B cell (primary cell): ENCODE data around the gene NIPA2. TPM values are rescaled to one million over a fixed set of nuclear protein-coding genes. Genes with fewer than 3 reads are reported as not detected.

Experiments
- ATAC-seq: fragments of 200-7000 bp; cut with Tn5 transposase; one replicate; pipeline ENCODE4 v1.10.0; 2021; ENCODE audit warnings: low read depth, mild to moderate bottlenecking, moderate number of reproducible peaks, moderate library complexity
- CTCF ChIA-PET: fragments of 350-600 bp; sonication (Branson Sonifier 250); formaldehyde crosslinking; loops from one replicate; lab custom pipeline; 2021; ENCODE audit warnings: antibody characterized with exemption, inconsistent platforms; lab: Charles Lee
- POLR2A ChIA-PET: fragments of 350-600 bp; sonication (Branson Sonifier 250); formaldehyde crosslinking; loops from one replicate; lab custom pipeline; 2021; ENCODE audit warnings: antibody characterized with exemption; lab: Charles Lee
- DNase-seq: peaks from one replicate; pipeline ENCODE4 v3.0.0; 2013
- H2AFZ ChIP-seq: 2 replicates; pipeline ENCODE4 v1.6.1; 2012; ENCODE audit warnings: mild to moderate bottlenecking, low read depth, low read length; ENCODE audit not compliant: insufficient read depth, poor library complexity, severe bottlenecking
- H3K27ac ChIP-seq, 2 donors: 1 replicate in 1 of 2; 2 replicates in 1 of 2; pipeline ENCODE4 v1.5.1; 2012 to 2013; ENCODE audit warnings: low read length in 2 of 2, mild to moderate bottlenecking in 2 of 2, moderate library complexity in 1 of 2
- H3K27me3 ChIP-seq, 4 experiments: fragments of 200-600 bp in 1 of 4; sonication (generic) in 1 of 4; replicated peaks in 1 of 4; 1 replicate in 2 of 4; 2 replicates in 2 of 4; pipeline versions ENCODE4 v1.6.1 to v1.7.0; 2013 to 2016; ENCODE audit warnings: low read length in 3 of 4, mild to moderate bottlenecking in 2 of 4, mixed read lengths in 1 of 4, moderate library complexity in 1 of 4; ENCODE audit not compliant: insufficient read depth in 4 of 4, control insufficient read depth in 3 of 4; ENCODE audit errors: control extremely low read depth in 1 of 4
- H3K36me3 ChIP-seq, 2 experiments: replicated peaks in 1 of 2; 1 replicate in 1 of 2; 2 replicates in 1 of 2; pipeline versions ENCODE4 v1.6.1 to v1.7.1; 2013; ENCODE audit warnings: low read length in 1 of 2; ENCODE audit not compliant: insufficient read depth in 2 of 2, control insufficient read depth in 1 of 2; ENCODE audit errors: control extremely low read depth in 1 of 2, extremely low read depth in 1 of 2
- H3K4me1 ChIP-seq, 2 donors: fragments of 200-600 bp in 1 of 2; sonication (generic) in 1 of 2; 1 replicate in 1 of 2; 2 replicates in 1 of 2; pipeline versions ENCODE4 v1.5.1 to v1.6.1; 2013 to 2017; ENCODE audit warnings: low read length in 2 of 2; ENCODE audit not compliant: control insufficient read depth in 2 of 2, insufficient read depth in 2 of 2
- H3K4me2 ChIP-seq: replicated peaks from 2 replicates; pipeline ENCODE3; 2012; ENCODE audit warnings: mild to moderate bottlenecking, low read depth, low read length; ENCODE audit not compliant: poor library complexity, severe bottlenecking
- H3K4me3 ChIP-seq, 5 experiments: fragments of 200-600 bp in 1 of 5; sonication (generic) in 1 of 5; 1 replicate in 3 of 5; 2 replicates in 2 of 5; pipeline versions ENCODE4 v1.5.1 to v1.7.0; 2011 to 2016; ENCODE audit warnings: low read length in 4 of 5, mild to moderate bottlenecking in 4 of 5, low read depth in 2 of 5, control low read depth in 1 of 5, moderate library complexity in 1 of 5; ENCODE audit not compliant: insufficient read depth in 1 of 5; ENCODE audit errors: control extremely low read depth in 1 of 5, extremely low read depth in 1 of 5
- H3K79me2 ChIP-seq: fragments of 200-600 bp; sonication (generic); one replicate; pipeline ENCODE4 v1.6.0; 2016; ENCODE audit warnings: low read length; ENCODE audit not compliant: control insufficient read depth, insufficient read depth
- H3K9ac ChIP-seq: fragments of 200-600 bp; sonication (generic); 2 replicates; pipeline ENCODE4 v1.6.1; 2017; ENCODE audit warnings: mild to moderate bottlenecking, low read length, moderate library complexity
- H3K9me3 ChIP-seq, 3 donors: one replicate each; pipeline versions ENCODE4 v1.6.1 to v1.7.1; 2013; ENCODE audit warnings: low read length in 2 of 3; ENCODE audit not compliant: control insufficient read depth in 2 of 3, insufficient read depth in 1 of 3; ENCODE audit errors: control extremely low read depth in 1 of 3
- H4K20me1 ChIP-seq: 2 replicates; pipeline ENCODE4 v1.6.0; 2012; ENCODE audit warnings: mild to moderate bottlenecking, low read length; ENCODE audit not compliant: insufficient read depth, control insufficient read depth, poor library complexity, severe bottlenecking
- H3K27ac Mint-ChIP-seq: one replicate; pipeline ENCODE4 v1.8.0; 2021; ENCODE audit warnings: mixed read lengths
- H3K27me3 Mint-ChIP-seq: one replicate; pipeline ENCODE4 v1.8.0; 2021; ENCODE audit warnings: mixed read lengths
- H3K4me1 Mint-ChIP-seq: one replicate; pipeline ENCODE4 v1.8.0; 2021; ENCODE audit warnings: mixed read lengths
- H3K4me3 Mint-ChIP-seq: one replicate; pipeline ENCODE4 v1.8.0; 2021; ENCODE audit warnings: mixed read lengths
- H3K9me3 Mint-ChIP-seq: one replicate; pipeline ENCODE4 v1.8.0; 2022; ENCODE audit warnings: mixed read lengths; ENCODE audit not compliant: insufficient read depth
- EZH2 ChIP-seq: IDR thresholded peaks from 2 replicates; pipeline ENCODE4 v1.6.1; 2012; ENCODE audit warnings: borderline replicate concordance, low read depth, mild to moderate bottlenecking, moderate library complexity, low read length; ENCODE audit not compliant: insufficient read depth, poor library complexity, severe bottlenecking
- WGBS: methylation state at CpG from one replicate; pipeline ENCODE4 v1.1.5; 2013; ENCODE audit warnings: missing lambda C conversion rate; ENCODE audit not compliant: insufficient coverage; 5-methylcytosine and 5-hydroxymethylcytosine counted together
- intact Hi-C: fragments of 100-400 bp; cut with micrococcal nuclease; formaldehyde crosslinking; loops from one replicate; pipeline ENCODE4 v1.10.0; 2022
- polyA plus RNA-seq: library from polyadenylated mRNA; depleted of rRNA; stranded (reverse); fragments of >200 nt; gene quantifications from 2 replicates; pipeline ENCODE4 v1.2.3, GENCODE V29; 2012
- total RNA-seq, 2 donors: library from RNA; stranded (reverse); fragments of 120-200 nt in 1 of 2; gene quantifications; 1 replicate in 1 of 2; 2 replicates in 1 of 2; pipeline versions ENCODE4 v1.2.3 to v1.2.4, GENCODE V29; 2013 to 2022
- TF ChIP-seq, protein P1 (sequence below): fragments of 200-600 bp; IDR thresholded peaks from one replicate; pipeline ENCODE4 v1.8.0; 2022; ENCODE audit warnings: antibody characterized with exemption, mild to moderate bottlenecking

The NIPA2 gene
- total and polyA plus RNA-seq, 2 donors (not counting 1 experiment from before 2014, with no cell fraction given): 47.1 to 65.3 TPM

DNA sequence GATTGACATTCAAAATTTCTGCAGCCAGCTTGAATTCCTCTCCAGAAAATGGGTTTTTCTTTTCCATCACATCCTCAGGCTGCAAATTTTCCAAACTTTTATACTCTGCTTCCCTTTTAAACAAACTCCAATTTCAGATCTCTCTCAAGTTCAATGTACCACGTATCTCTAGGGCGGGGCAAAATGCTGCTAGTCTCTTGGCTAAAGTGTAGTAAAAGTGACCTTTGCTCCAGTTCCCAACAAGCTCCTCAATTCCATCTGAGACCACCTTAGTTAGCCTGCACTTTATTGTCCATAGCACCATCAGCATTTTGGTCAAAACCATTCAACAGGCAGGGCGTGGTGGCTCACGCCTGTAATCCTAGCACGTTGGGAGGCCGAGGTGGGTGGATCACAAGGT, 46.7 kb downstream of the NIPA2 start:
- no peaks in the 10 kb centered on the region for H3K4me1 Mint-ChIP-seq

DNA sequence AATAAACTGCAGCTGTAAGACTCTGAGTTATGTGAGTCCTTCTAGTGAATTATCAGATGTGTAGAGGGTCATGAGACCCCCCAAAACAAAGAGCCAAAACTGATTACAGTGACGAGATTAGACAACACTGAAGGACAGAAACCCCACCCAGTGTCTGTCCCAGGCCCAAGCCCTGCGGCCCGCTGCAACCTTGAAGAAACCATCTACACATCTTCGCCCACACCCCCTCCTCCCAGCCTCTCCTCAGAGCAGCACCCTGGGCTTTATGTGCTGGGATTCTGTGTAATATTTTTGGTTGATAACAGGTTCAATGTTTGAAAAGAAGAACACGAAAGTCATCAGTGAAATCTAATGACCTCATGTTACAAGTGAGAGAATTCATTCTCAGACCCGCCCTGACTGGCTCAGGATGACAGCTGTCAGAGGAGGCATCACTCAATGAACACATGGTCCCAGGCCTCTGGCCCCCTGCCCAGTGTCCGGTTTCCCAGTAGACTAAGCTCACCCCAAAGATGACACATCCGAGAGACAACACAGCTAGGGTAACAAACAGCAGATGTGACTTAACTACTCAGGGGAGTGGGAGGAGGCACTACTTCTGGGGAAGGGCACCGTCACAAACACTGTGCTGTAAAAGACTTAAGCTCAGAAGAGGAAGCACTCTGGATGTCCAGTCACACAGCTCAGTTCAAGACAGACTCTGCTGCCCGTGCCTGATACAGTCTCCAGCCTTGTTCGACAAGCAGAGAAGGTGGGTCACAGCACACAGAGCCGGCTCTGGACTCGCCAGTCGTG, 48.9 kb downstream of the NIPA2 start:
- Mint-ChIP-seq H3K27me3 (no peaks in the 10 kb centered on the region), H3K27ac (no peak overlapping the region), H3K4me1 (no peaks in the 10 kb centered on the region), H3K9me3 (no peaks in the 10 kb centered on the region), H3K4me3 (no peak overlapping the region)
- TF ChIP-seq, protein P1, sequence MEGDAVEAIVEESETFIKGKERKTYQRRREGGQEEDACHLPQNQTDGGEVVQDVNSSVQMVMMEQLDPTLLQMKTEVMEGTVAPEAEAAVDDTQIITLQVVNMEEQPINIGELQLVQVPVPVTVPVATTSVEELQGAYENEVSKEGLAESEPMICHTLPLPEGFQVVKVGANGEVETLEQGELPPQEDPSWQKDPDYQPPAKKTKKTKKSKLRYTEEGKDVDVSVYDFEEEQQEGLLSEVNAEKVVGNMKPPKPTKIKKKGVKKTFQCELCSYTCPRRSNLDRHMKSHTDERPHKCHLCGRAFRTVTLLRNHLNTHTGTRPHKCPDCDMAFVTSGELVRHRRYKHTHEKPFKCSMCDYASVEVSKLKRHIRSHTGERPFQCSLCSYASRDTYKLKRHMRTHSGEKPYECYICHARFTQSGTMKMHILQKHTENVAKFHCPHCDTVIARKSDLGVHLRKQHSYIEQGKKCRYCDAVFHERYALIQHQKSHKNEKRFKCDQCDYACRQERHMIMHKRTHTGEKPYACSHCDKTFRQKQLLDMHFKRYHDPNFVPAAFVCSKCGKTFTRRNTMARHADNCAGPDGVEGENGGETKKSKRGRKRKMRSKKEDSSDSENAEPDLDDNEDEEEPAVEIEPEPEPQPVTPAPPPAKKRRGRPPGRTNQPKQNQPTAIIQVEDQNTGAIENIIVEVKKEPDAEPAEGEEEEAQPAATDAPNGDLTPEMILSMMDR: no peak
- TF ChIP-seq EZH2: no peak
- no peak overlapping the region for H3K9ac ChIP-seq
- H3K36me3 ChIP-seq: no peaks in the 10 kb centered on the region
- intact Hi-C loops: no loop called here
- no peaks in the 10 kb centered on the region for H3K9me3 ChIP-seq
- H3K79me2 ChIP-seq: no peaks in the 10 kb centered on the region
- 96% methylated on average over 9 of the region's 14 CpGs for WGBS
- no peaks in the 10 kb centered on the region for H3K27me3 ChIP-seq
- ATAC-seq (no peak), DNase-seq (no peak)
- no peak overlapping the region for H3K27ac ChIP-seq
- no peak overlapping the region for H2AFZ ChIP-seq
- H3K4me2 ChIP-seq: no peak overlapping the region
- no peaks in the 10 kb centered on the region for H3K4me1 ChIP-seq
- POLR2A ChIA-PET: no interaction called here
- CTCF ChIA-PET: no interaction called here
- H4K20me1 ChIP-seq: no peaks in the 10 kb centered on the region
- no peak overlapping the region for H3K4me3 ChIP-seq

More for the DNA sequence above, 46.7 kb downstream of the NIPA2 start:
- TF ChIP-seq, protein P1: no peak
- TF ChIP-seq EZH2: no peak
- Mint-ChIP-seq H3K9me3 (no peaks in the 10 kb centered on the region), H3K27ac (no peak overlapping the region), H3K27me3 (no peaks in the 10 kb centered on the region), H3K4me3 (no peak overlapping the region)
- WGBS: 90% methylated on average over 3 of the region's 6 CpGs
- Histone ChIP-seq H3K4me3 (no peak overlapping the region), H3K9ac (no peak overlapping the region), H3K4me1 (no peaks in the 10 kb centered on the region), H3K27ac (no peak overlapping the region), H3K27me3 (no peaks in the 10 kb centered on the region), H2AFZ (no peak overlapping the region), H3K36me3 (no peaks in the 10 kb centered on the region), H3K4me2 (no peak overlapping the region), H3K79me2 (no peaks in the 10 kb centered on the region), H3K9me3 (no peaks in the 10 kb centered on the region), H4K20me1 (no peaks in the 10 kb centered on the region)
- ATAC-seq (no peak), DNase-seq (no peak)
- POLR2A ChIA-PET: no interaction called here
- CTCF ChIA-PET: no interaction called here
- intact Hi-C loops: no loop called here
